Glutamatergic neuron (in vitro differentiated cells): ENCODE measurements around the gene POU3F1. TPM values are rescaled to one million over a fixed set of nuclear protein-coding genes. Genes with fewer than 3 reads are reported as not detected.
A peak's percentile ranks its signal among the peaks of the same experiment; 100 is the strongest.

Experiments used
- DNase-seq: peaks from one replicate; pipeline ENCODE4 v3.0.0; 2022
- H3K27ac Mint-ChIP-seq: one replicate; pipeline ENCODE4 v1.8.0; 2020; ENCODE audit warnings: mild to moderate bottlenecking, mixed read lengths, inconsistent platforms; ENCODE audit not compliant: unreplicated experiment
- H3K27me3 Mint-ChIP-seq: one replicate; pipeline ENCODE4 v1.8.0; 2020; ENCODE audit warnings: mild to moderate bottlenecking, moderate library complexity, mixed read lengths, inconsistent platforms; ENCODE audit not compliant: unreplicated experiment
- H3K36me3 Mint-ChIP-seq: one replicate; pipeline ENCODE4 v1.8.0; 2020; ENCODE audit warnings: mild to moderate bottlenecking, mixed read lengths, inconsistent platforms; ENCODE audit not compliant: unreplicated experiment
- H3K4me1 Mint-ChIP-seq: one replicate; pipeline ENCODE4 v1.8.0; 2020; ENCODE audit warnings: mild to moderate bottlenecking, low read depth, mixed read lengths, inconsistent platforms; ENCODE audit not compliant: unreplicated experiment
- H3K4me3 Mint-ChIP-seq: one replicate; pipeline ENCODE4 v1.8.0; 2020; ENCODE audit warnings: mild to moderate bottlenecking, mixed read lengths, inconsistent platforms; ENCODE audit not compliant: unreplicated experiment
- H3K9me3 Mint-ChIP-seq: one replicate; pipeline ENCODE4 v1.8.0; 2020; ENCODE audit warnings: mild to moderate bottlenecking, moderate library complexity, mixed read lengths, inconsistent platforms; ENCODE audit not compliant: unreplicated experiment
- CTCF ChIP-seq: fragments of 200-600 bp; sonication (generic); IDR thresholded peaks from one replicate; pipeline ENCODE4 v1.5.0; 2021; ENCODE audit not compliant: partially characterized antibody, unreplicated experiment
- total RNA-seq: library from RNA; stranded (reverse); fragmentation: NEBNext Ultra II Directional; extraction: Animal tissue kit (Norgen Biotek cat#: 25700); gene quantifications from one replicate; pipeline ENCODE4 v1.2.1, GENCODE V29; 2021; ENCODE audit not compliant: unreplicated experiment

Gene POU3F1
- total RNA-seq, 1 donor from 2014 or later, result 9.3 TPM

DNA sequence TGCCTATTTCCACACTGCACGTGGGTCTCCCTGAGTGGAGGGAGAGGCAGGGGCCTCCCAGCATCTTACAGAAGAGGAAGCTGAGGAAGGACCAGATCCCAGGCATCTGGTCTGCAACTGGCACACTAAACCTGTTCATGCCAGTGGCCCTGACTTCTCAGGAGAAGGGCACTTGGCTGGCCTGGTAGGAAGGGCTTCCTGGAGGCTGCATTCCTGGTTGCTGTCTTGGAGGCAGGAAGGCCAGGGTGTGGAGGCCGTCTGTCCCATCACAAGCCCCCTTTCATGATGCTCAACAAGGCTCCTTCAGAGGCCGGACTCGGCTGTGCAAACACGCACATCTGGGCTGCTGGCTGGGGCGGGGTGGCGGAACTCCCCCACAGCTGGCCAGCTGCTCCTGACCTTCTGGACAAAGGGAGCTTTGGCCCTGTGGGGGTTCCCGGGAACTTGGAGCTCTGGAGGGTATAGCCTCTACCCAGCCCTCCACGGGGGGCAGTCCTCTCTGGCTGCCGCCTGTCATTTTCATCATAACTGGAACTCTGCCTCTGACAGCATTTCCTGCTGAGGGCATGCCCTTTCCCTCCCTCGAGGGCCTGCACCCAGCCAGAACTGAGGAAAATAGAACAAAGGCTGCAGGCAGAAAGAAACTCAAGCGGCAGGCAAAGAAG is 39.2 kb upstream of the POU3F1 start:
- Mint-ChIP-seq H3K4me3 (no peak overlapping the region), H3K27ac (no peak overlapping the region), H3K9me3 (peaks cover 3% of the 10 kb centered on the region), H3K36me3 (no peaks in the 10 kb centered on the region), H3K27me3 (peaks cover 6% of the 10 kb centered on the region), H3K4me1 (peaks cover 9% of the 10 kb centered on the region)
- TF ChIP-seq CTCF, result no peak
- no peak for DNase-seq

DNA sequence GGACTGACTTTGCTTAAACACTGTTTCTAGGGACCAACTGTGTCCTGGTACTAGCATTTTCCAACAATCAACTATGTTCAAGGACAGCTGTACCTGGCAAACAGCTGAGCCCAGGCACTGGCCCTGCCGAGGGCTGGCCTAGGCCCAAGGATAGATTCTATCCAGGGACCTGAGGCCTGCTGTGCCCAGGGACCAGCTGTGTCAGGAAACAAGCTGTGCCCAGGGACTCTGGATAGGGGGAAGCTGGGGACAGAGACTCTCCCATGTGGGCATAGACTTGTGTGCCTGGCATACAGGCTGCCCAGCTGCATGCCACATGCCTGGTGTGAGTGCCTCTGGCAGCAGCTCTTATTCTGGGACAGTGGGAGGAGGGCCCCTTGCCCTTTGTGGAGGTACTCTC is 38.1 kb upstream of the POU3F1 start:
- Mint-ChIP-seq H3K4me3 (no peak overlapping the region), H3K9me3 (peaks cover 2% of the 10 kb centered on the region), H3K4me1 (peaks cover 10% of the 10 kb centered on the region), H3K36me3 (no peaks in the 10 kb centered on the region), H3K27ac (no peak overlapping the region), H3K27me3 (peaks cover 3% of the 10 kb centered on the region)
- DNase-seq, result no peak
- TF ChIP-seq CTCF, result no peak

DNA sequence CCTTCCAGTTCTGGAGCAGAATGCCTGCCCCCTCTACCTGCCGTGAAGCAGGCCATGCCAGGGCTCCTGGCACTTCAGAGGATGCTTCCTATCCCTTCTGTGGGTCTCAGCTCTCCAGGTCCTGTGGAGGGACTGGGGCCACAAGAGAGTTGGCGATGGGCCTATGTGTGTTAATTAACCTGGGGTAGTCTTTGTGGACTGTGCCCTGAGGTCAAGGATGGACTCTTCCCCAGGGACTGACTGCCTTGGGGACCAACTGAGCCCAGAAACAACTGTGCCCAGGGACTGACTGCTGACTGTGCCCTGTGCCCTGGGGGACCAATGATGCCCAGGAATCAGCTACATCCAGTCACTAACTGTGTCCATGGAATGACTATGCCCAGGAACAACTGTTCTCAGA is 37.5 kb upstream of the POU3F1 start:
- no peaks in the 10 kb centered on the region for H3K36me3 Mint-ChIP-seq
- no peaks in the 10 kb centered on the region for H3K9me3 Mint-ChIP-seq
- no peak for TF ChIP-seq CTCF
- H3K27me3 Mint-ChIP-seq, result peaks cover 3% of the 10 kb centered on the region
- no peak for DNase-seq
- no peak overlapping the region for H3K4me3 Mint-ChIP-seq
- peaks cover 10% of the 10 kb centered on the region for H3K4me1 Mint-ChIP-seq
- no peak overlapping the region for H3K27ac Mint-ChIP-seq

DNA sequence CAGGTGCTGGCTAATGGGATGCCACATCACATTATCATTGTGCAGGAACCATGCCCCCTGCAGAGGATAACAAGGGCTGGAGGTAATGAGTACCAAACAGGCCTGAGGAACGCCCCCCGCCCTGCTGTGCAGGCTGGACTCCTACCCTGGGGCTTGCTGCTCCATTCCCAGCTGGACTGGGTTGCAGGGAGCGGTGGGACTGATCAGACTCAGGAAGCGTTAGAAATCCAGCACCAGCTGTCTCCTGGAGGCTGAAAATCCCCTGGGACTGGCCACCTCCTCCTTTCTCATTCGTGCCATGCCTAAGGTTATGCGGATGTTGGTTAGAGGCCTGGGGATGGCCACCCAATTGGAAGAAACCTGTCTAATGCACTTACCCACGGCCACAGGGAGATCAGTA is 36.9 kb upstream of the POU3F1 start:
- DNase-seq, result peak; percentile 46
- peaks cover 3% of the 10 kb centered on the region for H3K27me3 Mint-ChIP-seq
- no peak overlapping the region for H3K27ac Mint-ChIP-seq

More for the DNA sequence above, 36.9 kb upstream of the POU3F1 start:
- H3K9me3 Mint-ChIP-seq, result no peaks in the 10 kb centered on the region
- no peak for TF ChIP-seq CTCF
- peaks cover 10% of the 10 kb centered on the region for H3K4me1 Mint-ChIP-seq
- H3K36me3 Mint-ChIP-seq, result no peaks in the 10 kb centered on the region
- no peak overlapping the region for H3K4me3 Mint-ChIP-seq
